Germinal center (tissue), 1 donor: Measurements from ENCODE around the gene ARHGAP22.
A peak's percentile ranks its signal among the peaks of the same experiment; 100 is the strongest.

Experiments used
- DNase-seq: peaks from one replicate; pipeline ENCODE4 v3.0.0; 2012; ENCODE audit warnings: mixed read lengths, low spot score

ARHGAP22 gene

DNA sequence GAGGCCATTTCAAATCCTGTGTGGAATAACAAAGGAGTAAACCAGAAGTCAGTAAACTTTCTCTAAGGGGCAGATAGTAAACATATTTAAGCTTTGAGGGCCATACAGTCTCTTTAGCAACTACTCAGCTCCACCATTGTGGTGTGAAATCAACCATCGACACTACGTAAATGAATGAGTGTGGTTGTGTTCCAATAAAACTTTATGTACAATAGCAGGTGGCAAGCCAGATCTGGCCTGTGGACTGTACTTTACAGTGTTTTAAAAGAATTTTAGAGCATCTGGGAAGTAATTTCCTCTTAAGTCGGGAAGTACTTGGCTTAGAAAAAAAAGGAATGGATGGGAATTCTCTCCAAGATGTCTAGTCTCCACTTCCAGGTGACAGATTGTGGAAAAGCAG lies 71.3 kb downstream of the ARHGAP22 start:
- DNase-seq, result no peak

DNA sequence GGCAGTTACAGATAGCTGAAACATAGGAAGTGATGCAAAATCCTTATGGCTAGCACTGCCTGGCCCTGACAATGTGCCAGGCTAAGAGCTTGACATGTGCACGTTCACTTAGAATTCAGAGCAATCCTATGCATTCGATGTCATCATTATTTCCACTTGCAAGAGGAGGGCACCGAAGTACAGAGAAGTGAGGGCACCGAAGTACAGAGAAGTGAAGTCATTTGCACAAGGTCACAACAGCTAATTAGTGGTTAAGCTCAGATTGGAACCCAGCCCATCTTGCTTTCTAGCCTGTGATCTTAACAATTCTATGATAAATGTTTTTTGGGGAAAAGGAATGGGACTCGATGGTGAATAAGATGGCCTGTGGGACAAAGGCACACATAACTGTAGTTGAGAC lies 73.4 kb downstream of the ARHGAP22 start:
- DNase-seq, result no peak

DNA sequence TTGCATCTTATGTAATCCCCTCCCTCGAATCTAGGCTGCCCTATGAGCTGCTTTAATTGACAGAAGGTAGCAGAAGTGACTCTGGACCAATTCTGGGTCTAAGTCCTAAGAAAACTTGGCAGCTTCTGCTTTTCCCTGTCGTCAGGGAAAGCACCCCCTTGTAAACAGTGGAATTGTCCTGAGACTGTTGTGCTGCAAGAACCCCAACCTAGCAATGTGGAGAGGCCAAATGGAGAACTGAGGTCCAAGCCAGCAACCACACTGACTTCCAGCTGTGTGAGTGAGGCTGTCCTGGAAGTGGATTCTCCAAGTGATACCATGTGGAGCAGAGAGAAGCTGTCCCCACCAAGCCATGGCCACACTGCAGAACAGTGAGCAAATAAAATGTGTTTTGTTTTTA lies 75.5 kb downstream of the ARHGAP22 start:
- no peak for DNase-seq

DNA sequence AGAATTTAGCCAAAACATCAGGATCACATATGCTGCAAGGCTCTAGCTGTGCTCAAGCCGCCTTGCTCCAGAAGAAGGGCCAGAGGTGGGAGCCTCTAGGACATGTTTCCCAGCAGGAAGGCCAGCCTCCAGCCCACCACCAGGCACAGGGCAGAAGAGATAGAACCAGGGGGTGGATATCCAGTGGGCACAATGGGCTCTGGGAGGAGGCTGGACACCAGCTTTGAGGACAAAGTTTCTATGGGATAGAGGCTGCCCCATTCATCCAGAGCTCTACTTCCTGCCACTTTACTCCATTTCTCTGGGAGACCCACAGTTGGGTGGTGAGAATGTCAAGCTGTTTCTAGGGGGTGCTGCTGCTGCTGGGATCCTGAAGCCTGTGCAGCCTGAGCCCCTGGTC lies 77.1 kb downstream of the ARHGAP22 start:
- DNase-seq, result no peak

DNA sequence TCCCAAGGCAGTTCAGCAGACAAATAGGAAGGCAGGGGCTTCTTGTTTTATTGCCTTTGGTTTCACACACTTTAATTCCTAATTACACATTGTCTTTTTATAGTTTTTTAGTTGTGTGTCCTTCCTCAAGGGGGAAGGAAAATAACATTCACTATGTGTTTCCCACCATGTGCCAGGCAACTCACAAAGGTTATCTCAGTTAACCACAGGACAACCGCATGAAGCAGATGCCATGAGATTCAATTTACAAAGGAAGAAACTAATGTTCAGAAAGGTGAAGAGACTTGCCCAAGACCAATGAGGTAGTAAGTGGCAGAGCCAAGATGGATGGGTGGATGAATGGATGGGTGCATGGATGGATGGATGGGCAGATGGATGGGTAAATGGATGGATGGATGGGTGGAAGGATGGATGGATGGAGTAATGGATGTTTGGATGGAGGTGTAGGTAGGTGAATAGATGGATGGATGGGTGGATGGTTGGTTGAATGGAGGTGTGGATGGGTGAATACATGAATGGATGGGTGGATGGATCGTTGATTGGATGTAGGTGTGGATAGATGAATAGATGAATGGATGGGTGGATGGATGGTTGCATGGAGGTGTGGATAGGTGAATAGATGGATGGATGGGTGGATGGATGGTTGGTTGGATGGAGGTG lies 77.9 kb downstream of the ARHGAP22 start:
- no peak for DNase-seq

DNA sequence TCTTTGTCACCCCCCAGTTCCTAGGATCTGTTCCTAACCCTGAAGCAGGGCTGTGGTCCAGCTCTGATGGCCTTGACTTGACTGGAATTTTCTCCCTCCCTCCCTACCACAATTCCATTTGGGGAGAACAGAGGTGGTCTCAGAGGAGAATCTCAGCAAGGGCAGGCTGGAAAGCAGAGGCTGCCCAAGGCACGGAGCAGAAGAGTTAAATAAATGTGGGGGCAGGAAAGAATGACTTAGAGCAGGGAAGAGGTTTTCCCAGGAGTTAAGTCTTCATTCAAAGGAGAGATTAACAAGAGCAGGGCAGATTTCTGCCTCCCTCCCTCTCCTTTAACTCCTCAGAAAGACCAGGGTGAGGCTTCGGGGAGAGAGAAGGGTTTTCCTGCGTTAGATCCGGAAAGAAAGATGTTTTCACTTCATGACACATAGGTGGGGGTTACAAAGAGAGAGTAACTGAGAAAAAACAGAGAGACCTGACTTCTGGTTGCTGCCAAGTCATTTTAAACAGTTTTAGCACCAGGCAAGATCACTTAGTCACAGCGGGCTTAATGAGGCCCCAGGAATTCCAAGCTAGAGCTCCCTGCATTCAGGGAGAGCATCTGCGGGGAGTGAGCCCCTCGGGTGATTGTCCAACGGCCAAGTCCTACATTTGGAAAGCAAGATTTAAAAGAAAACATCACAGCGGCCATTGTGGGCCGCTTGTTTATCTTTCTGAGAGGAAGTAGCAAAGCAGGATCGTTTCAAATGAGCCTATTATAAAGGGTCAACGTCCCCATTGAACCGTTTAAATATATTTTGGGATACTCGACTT lies 78.7 kb downstream of the ARHGAP22 start:
- DNase-seq, result no peak

DNA sequence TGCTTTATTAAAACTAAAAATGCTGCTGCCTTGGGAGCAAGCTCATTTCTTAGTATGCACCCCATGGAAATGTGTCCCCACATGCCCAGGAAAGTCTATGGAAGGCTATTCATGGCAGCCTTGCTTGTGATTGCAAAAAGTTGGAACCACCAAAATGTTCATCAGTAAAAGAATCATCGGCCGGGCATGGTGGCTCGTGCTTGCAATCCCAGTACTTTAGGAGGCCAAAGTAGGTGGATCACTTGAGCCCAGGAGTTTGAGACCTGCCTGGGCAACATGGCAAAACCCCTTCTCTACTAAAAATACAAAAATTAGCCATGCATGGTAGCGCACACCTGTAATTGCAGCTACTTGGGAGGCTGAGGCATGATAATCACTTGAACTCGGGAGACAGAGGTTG lies 79.8 kb downstream of the ARHGAP22 start:
- DNase-seq, result no peak

DNA sequence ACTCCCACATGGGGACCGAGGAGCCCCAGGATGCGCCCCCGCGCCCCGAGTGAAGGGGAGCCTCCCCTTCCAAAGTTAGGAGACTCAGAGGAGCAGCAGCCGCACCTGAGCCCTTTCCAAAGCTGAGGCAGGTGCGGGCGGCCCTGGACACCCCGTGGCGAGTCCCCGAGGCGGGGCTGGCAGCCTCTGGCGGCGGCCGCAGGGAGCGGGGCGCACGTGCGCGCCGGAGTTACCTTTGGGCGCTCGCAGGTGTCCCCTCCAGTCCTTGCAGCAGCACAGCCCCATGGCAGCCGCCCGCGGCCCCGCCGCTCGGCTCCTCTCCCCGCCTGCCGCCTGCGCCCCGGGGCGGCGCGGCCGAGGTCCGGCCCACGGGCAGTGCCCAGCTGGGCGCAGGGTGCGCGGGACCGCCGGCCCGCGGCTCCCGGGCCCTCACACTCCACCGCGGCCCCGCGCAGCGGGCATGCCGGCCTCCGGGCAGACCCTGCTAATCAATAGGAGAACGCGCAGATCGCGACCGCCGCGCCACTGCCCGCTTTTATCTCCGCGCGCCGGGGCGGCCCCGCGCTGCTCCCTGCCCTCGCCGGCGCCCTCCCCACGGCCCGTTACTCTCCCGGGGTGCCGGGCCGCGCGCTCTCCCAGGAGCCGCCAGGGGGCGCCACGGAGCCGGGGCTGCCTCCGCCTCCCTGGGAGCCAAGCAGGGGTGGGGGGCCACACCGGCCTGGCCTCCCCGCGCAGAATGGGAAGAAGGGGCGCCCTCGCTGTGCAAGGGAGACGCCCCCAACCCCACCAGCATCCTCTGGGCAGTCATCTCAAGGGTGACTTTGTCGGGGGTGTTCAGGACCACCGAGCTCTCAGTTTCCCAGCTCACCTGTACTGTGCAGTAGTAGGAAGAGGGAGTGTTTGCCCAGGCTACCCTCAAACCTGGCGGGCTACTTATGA lies 80.8 kb downstream of the ARHGAP22 start:
- peak; percentile 48 for DNase-seq

DNA sequence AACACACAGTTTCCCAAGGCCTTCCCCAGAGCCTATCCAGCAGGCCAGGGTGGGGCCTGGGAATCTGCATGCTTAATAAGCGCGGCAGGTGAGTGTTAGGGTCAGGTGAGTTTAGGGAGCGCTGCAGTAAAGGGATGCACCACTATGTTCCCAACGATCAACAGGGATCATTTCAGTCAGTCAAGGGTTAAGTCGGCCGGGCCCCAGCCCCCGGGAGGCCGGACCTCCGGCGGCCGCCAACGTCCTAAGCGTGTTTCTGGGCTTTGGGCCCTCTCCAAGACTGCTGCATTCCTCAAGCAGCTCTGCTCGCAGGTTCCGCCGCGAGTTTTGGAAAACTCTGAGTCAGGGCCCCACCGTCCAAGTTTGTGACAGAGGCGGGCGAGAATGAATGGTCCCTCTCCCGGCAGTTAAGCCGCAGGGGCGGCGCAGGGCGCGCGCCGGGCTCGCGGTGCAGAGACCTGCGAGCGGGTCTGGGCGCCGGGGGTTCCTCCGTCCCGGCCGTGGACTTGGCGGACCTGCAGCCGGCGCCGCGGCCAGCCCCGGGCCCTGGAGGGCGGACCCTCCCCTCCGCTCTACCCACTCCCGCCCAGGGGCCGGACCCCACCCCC lies 81.6 kb downstream of the ARHGAP22 start:
- no peak for DNase-seq

DNA sequence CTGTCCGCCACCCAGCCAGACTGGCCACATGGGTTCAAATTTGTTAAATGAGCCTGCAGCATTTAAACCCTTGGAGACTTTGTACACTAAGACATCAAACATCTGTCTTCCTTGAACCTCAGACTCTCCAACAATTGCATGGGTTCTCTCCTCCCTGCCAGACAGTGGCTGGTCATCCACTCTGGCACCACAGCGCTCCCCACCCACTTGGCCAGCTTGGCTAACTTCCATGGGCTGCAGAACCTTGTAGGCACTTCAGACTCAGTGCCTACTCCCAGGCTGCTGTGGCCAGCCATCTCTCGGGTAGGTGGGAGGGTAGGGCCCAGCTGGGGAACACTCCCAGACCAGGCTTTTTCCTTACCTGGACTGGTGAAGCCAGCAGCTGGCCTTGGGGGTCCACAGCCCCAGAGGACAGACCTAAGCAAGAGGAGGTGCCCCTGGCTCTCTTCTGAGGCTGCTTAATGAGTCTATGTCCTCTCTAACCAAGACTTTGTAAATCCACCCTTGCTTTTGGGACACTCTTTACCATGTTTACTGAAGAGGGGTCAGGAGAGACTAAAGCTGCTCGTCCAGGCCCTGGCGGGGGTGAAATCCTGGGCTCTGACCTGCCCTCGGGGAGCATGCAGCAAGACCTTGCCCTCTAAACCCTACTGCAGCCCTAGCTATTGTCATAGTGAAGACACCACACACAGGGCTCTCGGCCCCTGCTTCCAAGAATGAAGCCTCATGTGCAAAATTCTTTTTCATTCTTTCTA lies 82.7 kb downstream of the ARHGAP22 start:
- DNase-seq, result no peak

DNA sequence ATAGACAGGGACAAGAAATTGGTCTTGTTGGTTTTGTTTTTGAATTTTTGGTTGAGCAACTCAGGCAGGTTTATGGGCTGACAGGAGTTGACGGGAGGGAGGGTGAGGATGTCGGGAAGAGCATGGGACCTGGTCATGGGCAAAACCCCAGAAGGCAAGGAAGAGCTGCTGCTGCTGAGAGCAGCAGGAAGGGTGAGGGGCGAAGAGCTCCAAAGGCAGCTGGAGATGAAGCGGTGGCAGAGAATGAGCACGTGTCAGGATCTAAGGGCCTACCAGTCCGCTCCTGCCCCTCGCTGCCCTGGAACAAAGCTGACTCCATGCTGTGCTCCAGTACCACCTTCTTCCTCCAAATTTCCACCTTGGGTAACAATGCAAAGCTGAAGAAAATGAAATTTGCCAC lies 84.3 kb downstream of the ARHGAP22 start:
- no peak for DNase-seq

DNA sequence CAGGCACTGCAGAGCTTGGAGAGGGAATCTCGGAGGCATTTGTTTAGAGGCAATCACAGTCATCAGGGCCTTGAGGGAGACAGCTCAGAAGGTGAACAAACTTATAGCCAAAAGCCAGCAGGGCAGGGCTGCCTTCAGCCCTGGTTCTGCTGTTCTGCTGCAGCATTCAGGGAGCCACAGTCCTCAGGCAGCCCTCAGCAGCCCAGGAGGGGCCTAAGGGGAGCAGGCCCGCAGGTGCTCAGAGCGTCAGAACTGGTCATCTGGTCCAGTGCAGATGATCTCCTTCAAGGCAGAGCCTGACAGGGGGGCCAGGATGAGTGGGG lies 84.7 kb downstream of the ARHGAP22 start:
- no peak for DNase-seq

DNA sequence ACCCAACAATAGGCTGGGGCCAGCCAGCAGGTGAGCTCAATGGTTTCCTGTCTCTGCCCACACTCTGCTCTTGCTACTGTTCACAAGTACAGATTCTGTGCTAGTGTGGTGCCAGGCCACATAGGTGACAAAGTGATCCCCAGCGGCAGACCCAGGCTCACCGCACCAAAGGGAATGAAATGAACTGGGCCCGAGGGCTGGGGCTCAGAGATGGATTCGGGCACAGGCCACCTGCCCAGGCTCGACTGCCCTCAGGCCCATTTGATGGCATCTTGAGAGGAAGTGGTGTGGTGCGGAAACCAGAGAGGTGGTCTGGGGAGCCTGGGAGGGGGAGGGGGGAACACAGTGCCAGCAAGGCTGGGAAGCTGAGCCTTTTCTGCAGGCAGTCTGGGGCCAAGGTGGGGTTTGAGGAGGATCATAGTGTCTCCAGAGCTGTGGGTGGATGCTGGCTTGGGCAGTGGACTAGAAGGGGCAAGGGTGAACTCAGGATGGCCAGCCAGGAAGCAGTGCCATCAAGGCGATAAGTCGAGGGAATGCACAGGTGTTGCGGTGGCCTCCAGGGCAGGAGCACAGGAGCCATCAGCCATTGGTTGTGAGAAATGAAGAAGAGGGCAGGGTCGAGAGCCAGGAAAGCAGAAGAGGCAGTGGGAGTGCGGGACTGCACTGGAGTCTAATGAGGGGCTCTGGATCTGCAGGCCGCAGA lies 85.2 kb downstream of the ARHGAP22 start:
- no peak for DNase-seq

DNA sequence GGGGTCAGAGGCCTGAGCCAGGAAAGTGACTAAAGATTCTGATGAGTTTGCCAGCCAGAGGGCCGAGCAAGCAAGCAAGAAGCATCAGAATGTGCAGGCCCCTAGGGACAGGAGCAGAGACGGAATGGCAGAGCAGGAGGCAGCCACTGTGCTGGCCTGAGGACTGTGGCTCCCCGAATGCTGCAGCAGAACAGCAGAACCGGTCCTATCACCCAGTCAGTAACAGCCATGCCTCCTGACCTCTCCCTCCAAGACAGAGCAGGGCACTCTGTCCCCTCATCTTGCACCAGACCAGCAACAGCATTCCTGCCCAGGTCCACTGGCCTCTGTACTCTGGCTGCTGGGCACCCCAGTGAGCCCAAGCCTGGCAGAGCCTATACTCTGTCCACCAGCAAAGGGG lies 85.9 kb downstream of the ARHGAP22 start:
- DNase-seq, result no peak

DNA sequence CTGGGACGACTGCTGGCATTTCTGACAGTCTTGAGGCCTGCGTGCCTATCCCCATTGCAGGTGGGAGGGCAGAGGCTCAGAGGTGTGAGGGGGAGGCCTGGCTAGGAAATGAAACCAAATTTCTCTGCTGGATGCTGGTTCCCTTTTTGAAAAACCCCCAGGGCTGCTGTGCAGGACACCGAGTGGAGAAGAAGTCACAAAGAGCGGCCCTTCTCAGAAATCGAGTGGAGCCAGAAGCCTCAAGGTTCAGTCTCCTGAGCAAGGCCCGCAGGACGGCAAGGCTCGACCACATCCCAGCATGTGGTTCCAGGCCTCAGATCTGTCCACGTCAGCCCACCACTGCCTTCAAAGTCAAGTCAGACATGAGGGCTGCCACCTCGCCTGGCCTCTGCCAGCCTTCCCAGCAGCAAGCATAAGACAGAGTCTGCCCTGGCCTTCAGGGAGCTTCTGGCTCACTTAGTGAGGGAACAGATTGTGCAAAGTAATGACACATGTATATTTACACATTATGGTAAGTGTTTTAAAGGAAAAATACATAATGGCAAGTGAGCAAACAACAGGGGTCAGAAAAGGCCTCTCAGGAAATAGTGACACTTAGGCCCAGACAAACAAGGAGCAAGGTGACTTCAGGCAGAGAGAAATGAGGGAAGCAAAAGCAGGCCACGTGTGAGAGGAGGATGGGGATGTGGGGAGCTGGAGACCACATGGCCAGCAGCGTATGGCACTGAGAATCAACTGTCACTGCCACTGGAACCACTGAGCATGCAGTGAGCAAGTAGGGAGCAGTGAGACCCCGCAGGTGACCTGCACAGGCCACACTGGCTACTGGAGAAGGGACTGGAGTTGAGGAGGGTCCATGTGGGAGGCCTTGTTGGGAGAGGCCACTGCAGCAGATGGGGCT lies 86.7 kb downstream of the ARHGAP22 start:
- no peak for DNase-seq

DNA sequence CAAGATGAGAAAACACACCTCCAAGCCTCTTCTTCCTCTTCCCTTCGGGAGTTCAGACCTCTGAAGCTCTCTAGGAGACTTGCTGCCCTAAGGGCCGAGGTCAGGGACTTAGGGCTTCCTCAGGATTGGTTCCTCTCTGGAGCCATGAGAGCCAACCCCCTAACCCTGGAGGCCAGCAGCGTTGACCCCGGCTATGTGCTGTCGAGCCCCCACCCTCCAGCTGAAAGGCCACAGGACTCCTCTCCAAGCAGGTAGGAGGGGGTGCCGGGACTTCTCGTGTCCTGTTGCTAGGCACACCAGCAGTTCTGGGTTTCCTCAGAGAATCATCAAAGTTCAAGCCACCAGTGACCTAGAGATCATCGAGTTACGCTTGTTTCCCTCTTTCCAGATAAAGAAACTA lies 87.4 kb downstream of the ARHGAP22 start:
- DNase-seq, result no peak

DNA sequence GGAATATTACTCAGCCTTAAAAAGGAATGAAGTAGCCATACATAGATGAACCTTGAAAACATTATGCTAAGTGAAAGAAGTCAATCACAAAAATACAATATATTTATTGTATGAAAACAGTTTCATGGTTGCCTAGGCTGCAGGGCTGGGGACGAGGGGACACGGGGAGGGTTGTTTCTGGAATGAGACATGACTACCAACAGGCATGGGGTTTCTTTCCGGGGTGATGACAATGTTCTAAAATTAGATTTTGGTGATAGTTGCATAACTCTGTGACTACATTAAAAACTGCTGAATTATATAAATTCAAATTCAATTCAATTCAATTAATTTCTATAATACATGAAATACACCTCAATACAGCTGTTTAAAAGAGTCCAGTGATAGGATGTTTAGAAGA lies 88.0 kb downstream of the ARHGAP22 start:
- DNase-seq, result no peak

DNA sequence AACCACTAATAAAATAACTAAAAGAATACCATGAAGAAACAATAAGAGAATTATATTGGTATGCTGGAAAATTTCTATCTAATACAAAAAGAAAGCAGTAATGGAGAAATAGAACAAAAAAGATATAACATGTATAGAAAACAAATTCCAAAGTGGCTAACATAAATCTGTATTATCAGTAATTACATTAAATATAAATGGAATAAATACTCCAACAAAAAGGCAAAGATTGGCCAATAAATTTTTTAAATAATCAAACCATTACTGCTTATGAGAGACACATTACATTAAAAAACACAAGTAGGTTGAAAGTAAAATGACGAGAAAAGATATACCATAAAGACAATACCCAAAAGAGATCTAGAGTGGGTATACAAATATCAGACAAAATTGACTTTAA lies 90.0 kb downstream of the ARHGAP22 start:
- DNase-seq, result no peak

DNA sequence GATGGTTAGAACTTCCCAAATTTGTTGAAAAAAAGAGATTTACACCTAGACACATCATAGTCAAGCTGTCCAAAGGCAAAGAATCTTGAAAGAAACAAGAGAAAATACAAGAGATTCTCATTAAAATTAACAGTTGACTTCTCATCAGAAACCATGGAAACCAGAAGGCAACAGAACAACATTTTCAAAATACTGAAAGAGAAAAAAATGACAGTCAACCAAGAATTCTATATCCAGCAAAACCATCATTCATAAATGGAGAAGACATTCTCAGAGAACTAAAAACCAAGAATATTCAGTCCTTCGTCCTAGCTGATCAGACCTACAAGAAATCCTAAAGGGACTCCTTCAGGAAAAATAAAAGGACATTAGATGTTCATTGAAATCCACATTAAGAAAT lies 90.6 kb downstream of the ARHGAP22 start:
- no peak for DNase-seq

DNA sequence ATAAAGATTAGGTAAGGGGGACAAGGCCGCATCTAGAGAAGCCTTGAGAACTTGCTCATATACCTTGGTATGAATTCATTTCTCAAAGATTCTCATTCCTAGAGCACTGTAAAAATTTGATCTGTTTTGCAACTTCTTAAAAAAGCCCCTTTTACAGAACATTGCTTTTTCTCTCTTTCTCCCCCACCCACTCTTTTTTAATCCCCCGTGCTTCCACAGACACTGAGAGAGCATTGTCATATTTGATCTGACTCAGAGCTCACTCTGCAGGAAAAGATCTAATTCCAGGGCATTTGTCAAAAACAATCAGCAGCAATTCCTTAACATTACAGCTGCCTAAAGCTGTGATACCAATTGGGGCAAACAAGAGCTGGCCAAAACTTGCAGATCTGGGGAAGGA lies 92.0 kb downstream of the ARHGAP22 start:
- no peak for DNase-seq
